ENCODE data around the gene FUT1. TPM values are rescaled to one million over a fixed set of nuclear protein-coding genes. Genes with fewer than 3 reads are reported as not detected.

The FUT1 gene
- total RNA-seq, 4 donors from 2014 or later, result 1.7 to 3.0 (median 2.0) TPM

DNA sequence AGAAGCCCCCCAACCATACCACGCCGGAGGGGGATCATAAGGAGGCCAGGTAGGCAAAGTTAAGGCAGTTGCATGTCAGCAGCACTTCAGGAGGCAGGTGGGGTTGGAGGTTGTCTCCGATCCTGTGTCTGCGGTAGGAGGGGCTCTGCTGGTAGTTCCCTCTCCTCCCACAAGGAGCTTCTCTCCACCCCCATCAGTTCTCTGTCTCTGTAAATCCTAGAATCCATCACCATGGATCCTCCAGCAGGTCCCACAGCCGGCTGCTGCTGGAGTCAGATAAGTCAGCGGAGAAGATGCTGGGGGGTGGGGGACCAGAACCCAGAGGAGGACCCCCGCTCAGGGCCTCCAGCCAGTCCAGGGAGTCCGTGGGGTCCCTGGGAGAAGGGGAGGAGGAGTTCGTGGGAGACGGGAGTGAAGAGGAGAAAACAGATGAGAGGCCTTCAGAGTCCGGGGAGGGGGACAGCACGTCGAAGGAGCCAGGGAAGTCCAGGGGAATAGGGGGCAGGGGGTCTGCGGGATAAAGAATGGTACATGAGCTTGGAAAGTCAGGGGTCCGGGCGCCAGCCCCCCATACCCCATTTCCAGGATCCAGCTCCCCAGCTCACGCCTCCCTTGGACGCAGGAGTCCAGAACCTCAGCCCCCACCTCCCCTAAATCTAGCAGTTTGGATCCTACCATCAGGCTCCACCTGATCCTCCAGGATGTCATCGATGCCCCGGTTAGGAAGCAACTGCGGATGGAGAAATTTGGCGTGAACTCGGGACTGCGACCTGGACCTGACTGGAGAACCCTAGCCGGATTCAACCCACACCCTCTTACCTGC, 39.2 kb downstream of the FUT1 start:
- Histone ChIP-seq H3K4me1 (peaks cover 17 to 36% of the 10 kb centered on the region in 2 donors), H3K27ac (no peak overlapping the region), H3K36me3 (no peaks in the 10 kb centered on the region), H3K9me3 (no peaks in the 10 kb centered on the region), H3K4me3 (replicated peaks in 1 of 3) (peak overlapping the region; percentile 35 to 73 (median 60)), H3K27me3 (no peaks in the 10 kb centered on the region)
- no peak for DNase-seq
- WGBS, 2 donors, result 19 to 21% methylated on average over 21 to 25 of the region's 25 CpGs
- TF ChIP-seq, protein P1, sequence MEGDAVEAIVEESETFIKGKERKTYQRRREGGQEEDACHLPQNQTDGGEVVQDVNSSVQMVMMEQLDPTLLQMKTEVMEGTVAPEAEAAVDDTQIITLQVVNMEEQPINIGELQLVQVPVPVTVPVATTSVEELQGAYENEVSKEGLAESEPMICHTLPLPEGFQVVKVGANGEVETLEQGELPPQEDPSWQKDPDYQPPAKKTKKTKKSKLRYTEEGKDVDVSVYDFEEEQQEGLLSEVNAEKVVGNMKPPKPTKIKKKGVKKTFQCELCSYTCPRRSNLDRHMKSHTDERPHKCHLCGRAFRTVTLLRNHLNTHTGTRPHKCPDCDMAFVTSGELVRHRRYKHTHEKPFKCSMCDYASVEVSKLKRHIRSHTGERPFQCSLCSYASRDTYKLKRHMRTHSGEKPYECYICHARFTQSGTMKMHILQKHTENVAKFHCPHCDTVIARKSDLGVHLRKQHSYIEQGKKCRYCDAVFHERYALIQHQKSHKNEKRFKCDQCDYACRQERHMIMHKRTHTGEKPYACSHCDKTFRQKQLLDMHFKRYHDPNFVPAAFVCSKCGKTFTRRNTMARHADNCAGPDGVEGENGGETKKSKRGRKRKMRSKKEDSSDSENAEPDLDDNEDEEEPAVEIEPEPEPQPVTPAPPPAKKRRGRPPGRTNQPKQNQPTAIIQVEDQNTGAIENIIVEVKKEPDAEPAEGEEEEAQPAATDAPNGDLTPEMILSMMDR (IDR thresholded peaks at IDR 0.05), result peak in 1 of 6 experiments; percentile 5
- no peak for TF ChIP-seq POLR2A (IDR thresholded peaks at IDR 0.05)
- intact Hi-C loops (cut with DNase I), result loop anchor here (5.0 kb wide), 1 partner anchor 36 kb away; no protein-coding TSS in a partner anchor

DNA sequence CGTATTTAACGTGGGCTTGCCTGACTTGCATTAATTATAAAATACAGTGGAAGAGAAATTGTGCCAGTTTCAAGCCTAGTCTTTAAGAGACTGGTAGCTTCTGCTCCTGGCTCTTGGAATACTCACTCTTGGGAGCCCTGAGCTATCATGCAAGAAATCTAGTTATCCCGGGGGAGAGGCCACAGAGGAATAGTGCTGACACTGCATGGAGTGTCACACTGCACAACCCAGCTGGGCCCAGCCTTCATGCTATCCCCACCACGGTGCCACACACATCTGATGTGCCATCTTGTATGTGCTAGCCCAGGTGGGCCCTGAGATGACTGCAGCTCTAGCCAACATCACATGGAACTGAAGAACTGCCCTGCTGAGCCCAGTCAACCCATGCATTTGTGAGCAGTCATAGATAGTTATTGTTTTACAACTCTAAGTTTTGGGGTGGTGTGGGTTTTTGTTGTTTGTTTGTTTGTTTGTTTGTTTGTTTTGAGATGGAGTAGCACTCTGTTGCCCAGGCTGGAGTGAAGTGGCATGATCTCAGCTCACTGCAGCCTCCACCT, 41.3 kb downstream of the FUT1 start:
- intact Hi-C loops (cut with DNase I), result loop anchor here (5.0 kb wide), 1 partner anchor 34 kb away; no protein-coding TSS in a partner anchor
- no peak overlapping the region for H3K27ac ChIP-seq

GRCh38 chr19:48708471-48708870, 44.0 kb downstream of the FUT1 start:
- Histone ChIP-seq H3K27me3 (no peaks in the 10 kb centered on the region), H3K4me3 (replicated peaks in 1 of 3) (no peak overlapping the region), H3K9me3 (no peaks in the 10 kb centered on the region), H3K27ac (no peak overlapping the region), H3K4me1 (peaks cover 0 to 8% of the 10 kb centered on the region in 2 donors), H3K36me3 (no peaks in the 10 kb centered on the region)
- no peak for DNase-seq
- WGBS, 2 donors, result 65 to 67% methylated on average over 11 of the region's 11 CpGs
- no peak for TF ChIP-seq POLR2A (IDR thresholded peaks at IDR 0.05)
- TF ChIP-seq, protein P1 (IDR thresholded peaks at IDR 0.05), result no peak
- intact Hi-C loops (cut with DNase I), result no loop called here

More for the DNA sequence above, 41.3 kb downstream of the FUT1 start:
- Histone ChIP-seq H3K4me3 (replicated peaks in 1 of 3) (no peak overlapping the region), H3K27me3 (no peaks in the 10 kb centered on the region), H3K4me1 (peaks cover 6 to 23% of the 10 kb centered on the region in 2 donors), H3K36me3 (no peaks in the 10 kb centered on the region), H3K9me3 (no peaks in the 10 kb centered on the region)
- 85 to 100% methylated on average over 4 of the region's 4 CpGs for WGBS, 2 donors
- DNase-seq, result no peak
- TF ChIP-seq, protein P1 (IDR thresholded peaks at IDR 0.05), result no peak
- TF ChIP-seq POLR2A (IDR thresholded peaks at IDR 0.05), result no peak

- Histone ChIP-seq H3K4me3 (replicated peaks in 1 of 3) (no peak overlapping the region), H3K27me3 (no peaks in the 10 kb centered on the region), H3K27ac (no peak overlapping the region), H3K36me3 (no peaks in the 10 kb centered on the region), H3K4me1 (no peaks in the 10 kb centered on the region), H3K9me3 (no peaks in the 10 kb centered on the region)
- WGBS, 2 donors, result 36 to 83% methylated on average over 2 of the region's 2 CpGs
- TF ChIP-seq, protein P1 (IDR thresholded peaks at IDR 0.05), result no peak
- TF ChIP-seq POLR2A (IDR thresholded peaks at IDR 0.05), result no peak
- intact Hi-C loops (cut with DNase I), result loop anchor here (2.0 kb wide), 1 partner anchor 39 kb away; no protein-coding TSS in a partner anchor
- no peak for DNase-seq
Observed at GRCh38 chr19:48705431-48705830, 47.0 kb downstream of the FUT1 start.

DNA sequence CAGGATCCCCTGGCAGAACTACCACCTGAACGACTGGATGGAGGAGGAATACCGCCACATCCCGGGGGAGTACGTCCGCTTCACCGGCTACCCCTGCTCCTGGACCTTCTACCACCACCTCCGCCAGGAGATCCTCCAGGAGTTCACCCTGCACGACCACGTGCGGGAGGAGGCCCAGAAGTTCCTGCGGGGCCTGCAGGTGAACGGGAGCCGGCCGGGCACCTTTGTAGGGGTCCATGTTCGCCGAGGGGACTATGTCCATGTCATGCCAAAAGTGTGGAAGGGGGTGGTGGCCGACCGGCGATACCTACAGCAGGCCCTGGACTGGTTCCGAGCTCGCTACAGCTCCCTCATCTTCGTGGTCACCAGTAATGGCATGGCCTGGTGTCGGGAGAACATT, 49.1 kb downstream of the FUT1 start:
- TF ChIP-seq POLR2A (IDR thresholded peaks at IDR 0.05), result no peak
- TF ChIP-seq, protein P1 (IDR thresholded peaks at IDR 0.05), result no peak
- H3K36me3 ChIP-seq, result no peaks in the 10 kb centered on the region
- no peak overlapping the region for H3K4me3 ChIP-seq (replicated peaks in 1 of 3)
- H3K27ac ChIP-seq, result no peak overlapping the region
- H3K9me3 ChIP-seq, result no peaks in the 10 kb centered on the region
- H3K27me3 ChIP-seq, result no peaks in the 10 kb centered on the region
- intact Hi-C loops (cut with DNase I), result no loop called here
- no peak for DNase-seq
- no peaks in the 10 kb centered on the region for H3K4me1 ChIP-seq
- 93 to 97% methylated on average over 16 to 23 of the region's 23 CpGs for WGBS, 2 donors
